Activated T-cell treated with anti-CD3 and anti-CD28 coated beads for 24 hours (primary cell): ENCODE data around the gene SVBP.
A peak's percentile ranks its signal among the peaks of the same experiment; 100 is the strongest.

Experiments used
- DNase-seq: peaks from one replicate; pipeline ENCODE4 v3.0.0-alpha.2; 2020; ENCODE audit warnings: low read depth

The SVBP gene

DNA sequence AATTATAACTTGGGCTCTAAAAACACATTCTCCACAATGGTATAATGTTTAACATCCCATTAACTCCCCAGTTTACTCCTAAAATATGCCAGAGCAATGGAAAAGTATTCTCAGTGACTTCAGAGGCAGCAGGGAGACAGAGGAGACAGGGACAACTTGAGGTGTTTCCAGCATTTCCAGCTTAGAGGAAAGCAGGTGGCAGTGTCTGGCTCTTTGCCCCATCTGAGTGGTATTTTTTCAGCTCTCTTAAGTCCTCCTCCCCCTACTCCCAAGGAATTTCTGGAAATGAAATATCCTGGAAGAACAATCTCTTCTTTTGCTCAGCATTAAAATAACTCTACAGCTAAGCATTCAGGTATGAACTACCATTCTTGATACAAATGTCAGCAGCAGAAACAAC is 11.0 kb downstream of the SVBP start:
- DNase-seq: no peak

DNA sequence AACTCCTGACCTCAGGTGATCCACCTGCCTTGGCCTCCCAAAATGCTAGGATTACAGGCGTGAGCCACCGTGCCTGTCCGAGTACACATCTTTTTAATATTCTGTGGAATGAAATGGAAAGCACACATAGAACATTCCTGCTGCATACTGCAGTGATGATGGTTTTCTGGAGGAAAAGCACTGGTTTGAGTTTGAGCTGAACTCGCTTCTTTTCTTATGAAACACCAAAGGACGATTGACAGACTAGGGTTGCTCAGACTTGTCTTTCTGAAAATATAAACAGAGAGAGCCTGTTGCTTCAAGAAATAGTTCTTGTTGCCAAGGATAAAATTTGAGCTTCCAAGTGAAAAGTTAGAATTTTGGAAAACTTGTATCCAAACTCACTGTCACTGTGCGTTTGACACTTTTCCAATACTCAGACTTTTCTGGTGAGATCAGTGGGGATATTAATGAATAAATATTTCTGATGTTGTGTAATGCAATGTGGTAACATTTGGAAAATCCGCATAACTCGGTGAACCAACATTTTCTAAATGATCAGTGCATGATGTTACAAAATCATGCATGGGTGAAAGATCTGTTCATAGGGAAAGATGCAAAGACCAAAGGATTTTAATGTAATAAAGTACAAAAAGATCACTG is 15.2 kb downstream of the SVBP start:
- no peak for DNase-seq

DNA sequence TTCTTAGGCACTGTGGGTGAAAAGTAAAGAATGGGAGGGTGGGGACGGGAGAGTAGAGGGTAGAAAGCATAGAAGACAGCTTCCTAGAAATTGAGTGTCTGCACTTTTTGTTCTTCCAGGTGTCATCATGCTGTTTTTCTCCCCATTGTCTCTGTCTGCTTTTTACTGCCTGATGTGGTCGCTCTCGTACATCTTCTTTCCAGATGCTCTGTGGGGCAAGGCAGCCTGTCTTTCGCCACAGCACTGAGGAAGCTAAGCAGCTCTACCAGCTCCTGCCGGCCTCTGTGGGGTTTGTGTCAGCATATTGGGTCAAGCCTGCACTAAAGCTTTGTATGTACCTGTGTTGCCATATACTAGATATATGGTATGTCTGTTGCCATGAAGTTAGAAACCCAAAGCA is 19.2 kb downstream of the SVBP start:
- DNase-seq: no peak

DNA sequence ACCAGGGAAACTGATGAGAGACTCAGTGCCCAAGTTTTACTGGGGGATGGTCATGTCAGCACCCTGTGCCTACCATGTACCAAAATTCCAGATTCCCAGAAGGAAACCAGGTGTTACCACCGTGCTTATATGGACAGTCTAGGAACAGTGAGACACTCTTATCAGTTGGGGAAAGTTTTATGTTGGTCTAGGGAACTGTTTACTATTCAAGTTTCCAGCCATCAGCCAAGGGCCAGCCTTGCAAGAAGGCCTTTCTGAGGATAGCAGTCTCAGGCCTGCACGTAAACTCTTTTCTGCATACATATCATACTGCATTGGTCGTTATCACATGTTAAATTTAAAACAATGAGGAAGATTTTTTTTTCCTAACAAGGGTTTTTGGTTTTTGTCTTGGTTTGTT is 19.8 kb downstream of the SVBP start:
- no peak for DNase-seq

DNA sequence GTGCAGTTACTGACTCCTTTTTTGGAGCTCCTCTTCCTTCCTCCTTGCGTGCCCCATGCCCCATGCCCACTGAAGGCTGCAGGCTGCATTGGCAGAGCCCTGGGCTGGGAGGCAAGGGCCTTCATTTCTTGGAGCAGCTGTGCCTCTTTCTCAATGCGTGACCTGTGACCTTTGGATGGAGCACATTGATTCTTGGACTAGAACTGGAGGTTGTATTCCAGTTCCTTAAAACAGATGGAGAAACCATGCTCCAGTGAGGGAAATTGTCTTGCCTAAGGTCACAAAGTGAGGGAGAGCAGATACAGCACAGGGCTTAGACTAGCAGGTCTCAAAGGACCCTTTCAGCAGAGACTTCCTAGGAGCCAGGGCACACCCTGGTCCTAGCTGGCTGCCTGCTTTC is 23.4 kb downstream of the SVBP start:
- no peak for DNase-seq

DNA sequence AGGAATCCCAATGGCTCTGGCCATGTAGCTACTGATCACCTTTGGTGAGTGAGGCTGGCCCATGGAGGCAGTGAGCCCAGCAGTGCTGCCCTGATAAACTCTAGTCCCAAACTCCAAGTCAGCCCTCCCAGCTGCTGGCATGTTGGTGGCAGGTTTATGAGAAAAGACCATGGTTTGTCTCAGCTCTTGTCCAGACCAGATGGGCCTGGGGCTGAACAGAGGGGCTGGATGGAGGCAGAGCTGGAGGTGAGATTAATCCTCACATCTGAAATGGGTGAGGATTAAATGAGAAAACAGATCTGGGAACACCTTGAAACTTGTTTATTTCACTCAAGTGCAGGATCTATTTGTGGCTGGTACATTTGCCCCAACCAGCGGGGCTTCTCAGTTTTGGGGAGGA is 29.2 kb downstream of the SVBP start:
- DNase-seq: no peak

DNA sequence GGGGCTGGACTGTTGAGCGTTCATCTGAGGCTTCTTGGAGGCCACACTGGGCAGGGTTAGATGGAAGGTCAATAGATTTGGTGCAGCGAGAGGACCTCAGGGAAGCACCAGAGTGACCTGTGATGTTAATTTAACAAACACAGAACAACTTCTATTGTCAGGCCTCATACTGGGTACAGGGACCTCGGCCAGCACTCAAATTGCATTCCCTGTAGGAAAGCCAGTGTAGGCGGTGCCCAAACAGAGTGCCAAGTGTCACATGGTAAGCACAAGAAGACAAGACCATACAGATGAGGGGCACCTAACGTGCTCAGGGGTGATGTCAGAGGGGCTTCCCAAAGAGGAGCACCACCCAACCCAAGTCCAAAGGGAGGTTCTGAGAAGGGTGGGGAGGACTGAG is 31.1 kb downstream of the SVBP start:
- no peak for DNase-seq

DNA sequence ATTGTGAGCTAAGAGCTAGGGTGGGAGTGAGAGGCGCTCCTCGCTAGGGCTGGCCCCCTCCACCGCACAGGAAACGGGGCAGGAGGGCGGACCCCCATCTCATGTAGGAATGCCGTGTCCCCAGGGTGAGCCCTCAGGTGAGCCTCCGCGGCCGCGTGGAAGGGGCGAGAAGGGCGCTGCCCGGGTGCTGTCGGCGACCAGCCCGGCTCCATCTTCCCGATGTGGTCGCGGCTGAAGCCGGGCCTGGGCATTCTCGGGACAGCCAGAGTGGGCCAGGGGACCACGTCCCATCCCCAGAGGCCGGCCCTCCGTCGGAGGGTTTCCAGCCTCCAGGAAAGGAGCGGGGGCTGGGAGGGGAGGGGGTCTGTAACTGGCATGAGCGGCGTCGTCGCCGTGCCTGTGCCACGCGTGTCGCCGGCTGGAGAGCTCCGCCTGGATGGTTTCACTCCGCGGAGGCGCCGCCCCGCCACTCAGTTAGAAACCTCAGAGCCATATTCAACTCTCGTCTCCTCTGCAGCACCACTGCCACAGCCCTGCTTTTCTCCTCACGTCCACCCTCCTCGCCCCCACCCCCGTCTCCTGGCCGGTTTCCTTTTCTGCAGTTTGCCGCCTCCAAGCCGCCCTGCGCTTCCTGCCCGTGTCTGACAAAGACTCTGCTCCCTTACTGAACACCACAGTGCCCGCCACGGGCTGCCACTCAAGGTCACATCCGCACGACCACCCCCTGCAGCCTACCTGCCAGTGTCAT is 32.1 kb downstream of the SVBP start, which contains the start of gene TMEM269:
TSS of gene TMEM269 (plus strand) at position 46 of the 748 bp plus-strand sequence. CDS start 4,903 bp downstream, outside the sequence.
- peak; percentile 21 for DNase-seq

DNA sequence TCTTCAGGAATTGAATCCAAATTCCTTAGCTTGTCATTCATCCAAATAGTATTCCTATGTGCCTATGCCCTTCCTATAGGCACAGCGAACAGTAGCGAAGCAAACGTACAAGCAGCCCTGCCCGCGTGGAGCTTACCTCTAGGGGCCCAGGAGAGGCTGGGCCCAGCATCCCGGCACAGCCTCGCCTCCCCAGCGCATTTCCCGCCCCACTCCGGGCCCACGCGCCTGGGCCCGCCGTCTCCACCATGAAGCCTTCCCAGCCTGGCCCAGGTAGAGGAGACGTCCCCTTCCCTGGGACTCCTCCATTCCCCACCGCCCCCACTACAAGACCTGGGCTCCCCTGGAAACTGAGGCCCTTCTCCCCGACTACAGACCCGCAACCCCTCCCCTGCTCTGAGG is 32.7 kb downstream of the SVBP start:
- no peak for DNase-seq

DNA sequence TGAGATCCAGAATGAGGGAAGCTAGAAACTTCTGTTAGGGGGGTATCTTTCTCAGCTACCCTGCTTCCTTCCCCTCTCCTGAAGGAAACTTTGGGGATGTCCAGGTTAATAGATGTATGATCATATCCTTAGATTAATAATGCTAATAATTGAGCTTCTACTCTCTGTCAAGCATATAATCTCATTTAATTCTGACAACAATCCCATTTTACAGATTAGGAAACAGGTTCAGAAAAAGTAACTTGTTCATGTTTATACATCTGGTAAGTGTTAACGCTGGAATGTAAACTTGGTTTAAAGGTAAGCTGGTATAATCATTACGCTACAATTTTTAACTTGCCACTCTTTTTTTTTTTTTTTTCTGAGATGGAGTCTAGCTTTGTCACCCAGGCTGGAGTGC is 34.1 kb downstream of the SVBP start:
- no peak for DNase-seq

DNA sequence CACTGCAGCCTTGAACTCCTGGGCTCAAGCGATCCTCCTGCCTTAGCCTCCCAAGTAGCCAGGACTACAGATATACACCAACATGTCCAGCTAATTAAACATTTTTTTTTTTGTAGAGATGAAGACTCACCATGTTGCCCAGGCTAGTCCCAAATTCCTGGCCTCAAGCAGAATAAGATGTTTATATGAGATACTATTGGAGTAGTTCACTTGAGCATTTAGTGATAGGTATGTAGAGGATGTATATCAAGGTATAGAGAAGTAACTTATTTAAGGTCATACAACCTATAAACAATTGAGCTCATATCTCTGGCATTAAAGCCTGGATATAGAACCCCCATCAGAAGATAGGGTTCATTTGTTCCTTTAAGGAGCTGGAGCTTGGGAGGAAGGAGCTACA is 37.0 kb downstream of the SVBP start:
- no peak for DNase-seq

DNA sequence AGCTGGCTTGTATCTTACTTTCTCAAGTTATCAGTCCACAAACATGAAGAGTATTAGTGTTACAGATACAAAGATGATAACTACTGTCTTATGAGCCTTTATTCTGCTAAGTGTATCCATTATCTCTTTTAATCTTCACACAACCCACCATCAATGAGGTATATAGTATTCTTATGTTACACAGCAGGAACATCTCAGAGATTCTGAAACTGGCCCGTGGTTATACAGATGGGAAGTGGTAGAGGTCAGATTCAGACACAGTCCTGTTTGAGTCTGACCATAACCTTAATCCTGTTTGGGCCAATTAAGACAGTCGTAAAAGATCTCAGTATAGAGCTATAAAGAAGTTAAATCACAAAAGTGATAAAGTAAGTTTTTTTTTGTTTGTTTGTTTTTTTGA is 37.5 kb downstream of the SVBP start:
- no peak for DNase-seq

DNA sequence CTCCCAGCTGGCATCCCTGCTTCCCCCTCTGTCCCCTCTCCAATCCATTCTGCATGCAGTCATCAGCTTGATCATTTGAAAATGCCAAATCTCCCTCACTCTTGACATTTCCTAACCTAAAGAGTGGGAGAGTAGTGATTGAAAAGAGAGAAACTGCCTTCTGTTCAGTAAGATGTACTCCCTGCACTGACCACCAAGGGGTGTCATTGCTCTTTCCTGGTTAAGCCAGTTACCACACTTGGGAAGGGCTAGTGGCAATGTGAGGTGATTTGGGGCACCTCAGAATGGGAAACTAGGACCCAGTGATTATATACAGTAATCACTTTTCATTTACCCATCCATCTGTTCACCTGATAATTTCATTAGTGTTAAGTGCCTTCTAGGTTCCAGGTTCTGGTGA is 39.3 kb downstream of the SVBP start:
- no peak for DNase-seq

DNA sequence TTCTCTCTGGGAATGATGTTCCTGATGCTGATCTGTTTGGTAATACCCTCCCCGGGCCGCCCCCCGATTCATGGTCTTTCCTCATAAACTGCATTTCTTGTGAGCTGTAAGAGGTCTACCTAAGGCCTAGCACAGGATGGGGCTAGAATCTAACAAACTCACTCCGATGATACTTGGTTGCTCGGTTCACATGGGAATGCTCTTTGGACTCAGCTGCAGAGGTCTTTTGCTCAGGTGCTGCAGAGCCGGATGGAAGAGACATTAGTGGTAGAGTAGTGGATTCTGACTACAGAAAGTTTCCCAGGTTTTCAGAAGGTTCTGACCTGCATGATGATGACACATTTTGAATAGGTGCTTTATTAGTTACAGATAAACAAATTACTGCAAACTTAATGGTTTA is 40.7 kb downstream of the SVBP start:
- no peak for DNase-seq

DNA sequence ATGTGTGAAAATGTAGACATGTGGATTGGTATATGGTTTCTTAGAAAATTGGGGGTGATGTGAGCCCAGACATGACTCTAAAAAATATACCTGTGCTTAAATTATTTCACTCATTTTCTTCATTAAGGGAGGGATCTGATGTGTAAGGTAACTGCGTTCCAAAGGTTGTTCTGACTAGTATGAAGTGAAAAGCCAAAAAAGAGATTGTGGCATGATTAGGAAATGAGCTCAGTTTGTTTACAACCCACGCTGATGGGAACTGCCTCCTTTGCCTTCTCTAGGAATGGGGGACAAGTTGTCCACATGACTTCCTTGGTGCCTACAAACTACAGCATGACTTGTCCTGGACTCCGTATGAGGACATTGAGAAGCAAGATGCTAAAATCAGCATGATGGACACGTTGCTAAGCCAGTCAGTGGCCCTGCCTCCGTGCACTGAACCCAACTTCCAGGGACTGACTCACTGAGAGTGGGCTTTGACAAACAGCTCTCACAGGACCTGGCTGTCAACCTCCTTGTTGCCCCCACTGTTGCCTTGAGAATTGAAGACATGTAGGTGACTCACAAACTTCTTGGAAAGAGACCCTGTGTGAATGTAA is 42.2 kb downstream of the SVBP start:
- no peak for DNase-seq

DNA sequence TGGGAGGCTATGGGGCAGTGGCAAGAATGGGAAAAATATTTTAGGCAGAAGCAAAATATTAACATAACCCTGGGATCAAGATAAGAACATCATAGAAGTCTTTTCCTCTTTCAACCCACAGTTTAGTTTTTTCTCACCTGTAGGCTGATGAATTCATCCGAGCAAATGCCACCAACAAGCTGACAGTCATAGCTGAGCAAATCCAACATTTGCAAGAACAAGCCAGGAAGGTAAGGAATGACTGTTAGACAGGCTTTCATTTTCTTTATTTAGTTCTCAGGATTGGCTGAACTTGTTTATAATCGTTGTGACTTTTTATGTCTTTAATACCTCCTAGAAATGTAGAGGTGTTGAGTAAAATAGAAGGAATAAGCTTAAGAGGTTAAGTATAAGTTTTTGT is 43.8 kb downstream of the SVBP start:
- DNase-seq: no peak

DNA sequence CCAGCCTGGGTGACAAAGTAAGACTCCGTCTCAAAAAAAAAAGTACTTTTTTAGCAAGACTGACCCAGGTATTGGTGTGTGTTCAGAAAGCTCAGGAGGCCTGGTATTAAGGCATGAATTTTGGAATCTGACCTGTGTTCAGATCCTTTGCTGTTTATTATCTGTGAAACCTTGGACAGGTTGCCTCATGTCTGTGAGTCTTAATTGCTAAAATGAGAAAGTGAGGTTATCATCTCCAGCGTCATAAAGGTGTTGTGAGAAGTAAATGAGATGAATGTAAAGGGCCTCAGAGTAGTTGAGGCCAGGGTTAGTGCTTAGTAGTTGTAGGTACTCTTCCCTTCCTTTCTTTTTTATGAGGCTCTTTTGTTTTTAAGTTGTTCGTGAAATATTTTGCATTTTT is 47.4 kb downstream of the SVBP start:
- DNase-seq: no peak

DNA sequence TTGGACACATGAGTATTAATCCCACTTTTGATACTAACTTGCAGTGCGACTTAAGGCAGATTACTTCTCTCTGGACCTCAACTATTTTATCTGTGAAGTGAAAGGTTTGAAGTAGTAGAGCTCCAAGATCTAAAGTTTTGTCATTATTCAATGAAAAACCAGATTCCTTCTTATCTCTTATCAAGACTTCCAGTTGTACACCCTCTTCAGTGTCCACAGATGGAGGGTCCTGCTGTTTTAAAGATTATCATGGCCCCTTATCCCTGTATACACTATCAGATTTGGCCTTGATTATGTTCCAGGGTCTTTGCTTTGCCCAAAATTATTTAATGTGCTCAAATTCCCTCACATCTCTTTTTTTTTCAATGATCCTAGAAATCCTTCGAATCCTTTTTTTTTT is 49.0 kb downstream of the SVBP start:
- DNase-seq: no peak

DNA sequence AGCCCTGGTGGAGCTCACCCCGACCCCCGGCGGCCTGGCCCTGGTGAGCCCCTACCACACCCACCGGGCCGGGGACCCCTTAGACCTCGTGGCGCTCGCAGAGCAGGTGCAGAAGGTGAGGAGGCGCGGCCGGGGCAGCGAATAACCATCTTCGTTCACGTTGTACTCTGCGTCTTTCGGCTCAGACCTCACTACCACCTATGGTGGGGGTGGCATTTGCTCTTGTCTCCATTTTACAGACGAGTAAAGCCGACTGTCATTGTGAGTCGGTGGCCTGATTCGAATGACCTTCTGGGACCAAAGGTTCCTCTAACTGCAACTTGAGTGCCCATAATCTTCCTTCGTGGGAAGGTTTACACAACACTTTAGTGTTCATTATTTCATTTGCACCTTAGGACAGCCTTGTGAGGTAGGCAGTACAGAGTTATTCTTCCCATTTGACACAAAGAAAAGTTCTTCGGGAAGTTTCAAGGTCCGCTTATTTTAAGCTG is 49.6 kb downstream of the SVBP start:
- no peak for DNase-seq

DNA sequence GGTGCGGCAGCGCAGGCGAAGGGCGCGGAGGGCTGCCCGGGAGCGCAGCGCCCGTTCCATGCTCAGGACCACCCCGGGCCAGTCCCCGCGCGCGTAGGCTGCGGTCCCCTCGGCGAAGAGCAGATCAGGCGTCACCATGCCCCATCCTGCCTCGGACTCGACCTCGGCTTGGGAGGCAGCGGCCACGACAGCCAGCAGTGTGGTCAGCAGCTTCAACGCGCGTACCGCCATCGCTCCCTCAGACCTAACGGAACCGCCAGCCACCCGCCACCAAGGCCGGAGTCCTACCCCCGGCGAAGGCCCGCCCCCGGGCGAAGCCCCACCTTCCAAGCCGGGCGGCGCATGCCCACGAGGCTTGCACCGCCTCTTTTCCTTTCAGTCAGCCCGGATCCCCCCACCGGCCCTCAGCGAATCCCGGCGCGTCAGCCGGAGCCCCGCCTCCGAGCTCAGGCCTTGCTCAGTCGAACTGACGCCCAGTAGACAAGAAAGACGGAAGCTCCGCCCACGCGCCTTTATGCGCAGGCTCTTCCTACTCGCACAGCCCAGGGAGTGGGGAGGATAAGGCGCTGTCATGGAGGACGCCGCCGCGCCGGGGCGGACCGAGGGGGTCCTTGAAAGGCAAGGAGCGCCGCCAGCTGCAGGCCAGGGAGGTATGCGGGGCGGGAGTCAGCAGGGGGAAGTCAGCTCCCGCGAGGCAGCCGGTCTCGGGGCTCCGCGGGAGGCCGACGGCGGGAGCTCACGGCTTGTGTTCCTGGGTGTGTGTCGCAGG is 50.3 kb downstream of the SVBP start, which contains the start of the genes C1orf50 and P3H1:
TSS of gene C1orf50 (plus strand) at position 509 of the 769 bp plus-strand sequence. CDS start at position 572, 63 bp downstream.
TSS of gene P3H1 (minus strand) at position 288 of the 769 bp plus-strand sequence. CDS start at position 231, 57 bp downstream.
- DNase-seq: peak; percentile 99

DNA sequence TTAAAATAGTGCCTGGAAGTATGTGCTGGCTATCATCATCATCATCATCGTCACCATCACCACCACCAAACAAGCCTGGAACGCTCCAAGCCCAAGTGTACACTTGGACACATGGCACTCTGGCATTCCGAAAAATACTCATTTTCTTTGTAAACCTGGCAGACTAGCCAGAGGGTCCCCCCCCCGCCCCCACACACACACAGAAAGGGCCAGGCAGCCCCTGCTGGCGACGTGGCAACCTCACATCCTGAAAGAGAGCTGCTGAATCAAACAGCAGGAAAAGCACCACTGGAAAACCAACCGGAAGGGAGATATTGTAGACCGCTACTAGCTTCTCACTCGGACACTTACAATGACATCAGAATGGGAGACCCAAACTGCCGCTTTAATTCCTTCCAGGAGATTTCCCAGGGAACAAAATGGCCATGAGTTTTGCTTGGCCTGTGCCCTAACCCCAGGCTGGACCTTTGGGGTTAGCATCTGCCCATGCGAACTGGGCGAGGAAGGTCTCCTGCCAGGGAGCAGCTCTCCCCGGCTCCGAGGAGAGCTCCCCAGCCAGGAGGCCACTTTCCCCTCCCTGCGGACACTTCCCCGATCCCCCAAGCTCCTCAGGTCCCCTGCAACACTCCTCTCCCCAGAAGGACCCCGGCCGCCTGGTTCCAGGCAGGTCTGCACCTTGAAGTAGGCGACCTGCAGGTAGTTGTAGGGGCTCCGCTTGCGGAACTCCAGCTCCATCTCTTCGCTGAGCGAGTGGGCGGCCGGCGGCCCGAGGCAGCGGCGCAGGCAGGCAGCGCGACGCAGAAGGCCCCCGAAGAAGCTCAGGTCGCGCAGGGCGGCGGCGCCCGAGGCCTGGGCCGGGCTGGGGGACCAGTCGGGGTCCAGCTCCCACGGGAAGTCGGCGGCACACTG is 51.1 kb downstream of the SVBP start:
- peak; percentile 25 for DNase-seq
